Suprapubic skin (tissue), 3 donors: Measurements from ENCODE around the gene MILR1.

Experiments
- CTCF ChIP-seq, 2 donors: fragments of 200-600 bp in 1 of 2; fragments of 450-650 bp in 1 of 2; sonication (generic) in 1 of 2; IDR thresholded peaks; one replicate each; pipeline ENCODE4 v1.5.1; 2016 to 2019; ENCODE audit warnings: antibody characterized with exemption in 2 of 2, mild to moderate bottlenecking in 1 of 2, moderate library complexity in 1 of 2
- EP300 ChIP-seq: sonication (generic); formaldehyde crosslinking; IDR thresholded peaks from one replicate; pipeline ENCODE4 v1.6.1; 2017; ENCODE audit warnings: antibody characterized with exemption
- POLR2A ChIP-seq, 2 donors: fragments of 450-650 bp; IDR thresholded peaks; one replicate each; pipeline ENCODE4 v1.6.1; 2017; ENCODE audit warnings: antibody characterized with exemption in 2 of 2, mild to moderate bottlenecking in 2 of 2, moderate library complexity in 2 of 2

GRCh38 chr17:64506576-64507412, 57.9 kb downstream of the MILR1 start, which contains the start of gene CEP95:
- TF ChIP-seq CTCF (IDR thresholded peaks at IDR 0.05) = no peak
- TF ChIP-seq POLR2A (IDR thresholded peaks at IDR 0.05) = peak; percentile 67 to 90
- TF ChIP-seq EP300 = no peak
